ENCODE results near the gene FBRS.
A peak's percentile ranks its signal among the peaks of the same experiment; 100 is the strongest.

The FBRS gene

DNA sequence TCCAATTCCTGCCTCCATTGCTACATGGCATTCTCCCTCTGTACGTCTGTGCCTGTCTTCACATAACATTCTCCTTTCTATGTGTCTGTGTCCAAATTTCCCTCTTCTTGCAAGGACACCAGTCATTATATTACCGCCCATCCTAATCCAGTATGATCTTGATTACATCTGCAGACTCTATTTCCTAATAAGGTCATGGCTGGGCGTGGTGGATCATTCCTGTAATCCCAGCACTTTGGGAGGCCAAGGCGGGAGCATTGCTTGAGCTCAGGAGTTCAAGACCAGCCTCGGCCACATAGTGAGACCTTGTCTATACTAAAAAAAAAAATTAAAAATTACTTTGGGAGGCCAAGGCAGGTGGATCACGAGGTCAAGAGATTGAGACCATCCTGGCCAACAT lies 12.5 kb upstream of the FBRS start:
- DNase-seq, result no peak

DNA sequence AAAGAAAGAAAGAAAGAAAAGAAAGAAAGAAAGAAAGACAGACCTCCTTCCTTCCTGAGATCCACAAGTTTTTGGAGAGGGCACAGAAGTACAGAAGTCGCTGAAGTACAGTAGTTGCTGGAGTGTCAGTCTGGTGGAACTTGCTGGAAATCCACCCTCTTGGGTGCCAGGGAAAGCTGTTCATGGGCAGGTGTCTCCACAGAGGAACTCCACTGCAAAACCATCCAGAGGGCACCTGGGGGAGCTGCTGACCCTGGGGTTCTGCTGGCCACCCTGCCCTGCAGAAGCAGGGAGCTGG lies 11.0 kb upstream of the FBRS start:
- no peak for DNase-seq

DNA sequence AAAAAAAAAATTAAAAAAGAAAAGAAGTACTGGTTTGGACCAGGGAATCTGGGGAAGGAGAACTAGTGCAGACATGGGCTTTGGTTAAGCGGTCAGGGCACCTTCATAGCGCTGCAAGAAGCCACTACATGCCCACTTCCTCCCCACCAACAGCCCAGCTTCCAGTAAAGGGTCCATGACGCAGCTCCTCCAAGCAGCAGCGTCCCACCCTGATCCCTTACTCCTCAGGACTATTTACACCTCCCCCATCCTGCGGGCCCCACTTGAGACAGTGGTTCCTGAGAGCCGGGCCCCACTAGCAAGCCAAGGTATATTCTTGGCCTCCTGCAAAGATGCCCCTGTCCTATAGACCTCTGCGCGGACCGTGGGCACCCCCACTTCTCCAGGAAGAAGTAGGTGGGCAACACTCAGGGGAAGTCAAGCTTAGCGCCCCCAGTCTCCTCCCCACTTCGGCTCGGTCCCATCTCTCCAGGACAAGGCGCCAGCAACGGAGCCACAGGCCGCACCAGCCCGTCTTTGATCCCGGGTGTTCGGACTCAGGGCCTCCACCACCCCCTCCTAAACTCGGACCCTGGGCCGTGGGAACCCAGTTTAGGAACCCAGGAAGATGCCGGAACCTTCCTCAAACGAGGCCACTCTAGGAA lies 8.4 kb upstream of the FBRS start:
- DNase-seq, result no peak

DNA sequence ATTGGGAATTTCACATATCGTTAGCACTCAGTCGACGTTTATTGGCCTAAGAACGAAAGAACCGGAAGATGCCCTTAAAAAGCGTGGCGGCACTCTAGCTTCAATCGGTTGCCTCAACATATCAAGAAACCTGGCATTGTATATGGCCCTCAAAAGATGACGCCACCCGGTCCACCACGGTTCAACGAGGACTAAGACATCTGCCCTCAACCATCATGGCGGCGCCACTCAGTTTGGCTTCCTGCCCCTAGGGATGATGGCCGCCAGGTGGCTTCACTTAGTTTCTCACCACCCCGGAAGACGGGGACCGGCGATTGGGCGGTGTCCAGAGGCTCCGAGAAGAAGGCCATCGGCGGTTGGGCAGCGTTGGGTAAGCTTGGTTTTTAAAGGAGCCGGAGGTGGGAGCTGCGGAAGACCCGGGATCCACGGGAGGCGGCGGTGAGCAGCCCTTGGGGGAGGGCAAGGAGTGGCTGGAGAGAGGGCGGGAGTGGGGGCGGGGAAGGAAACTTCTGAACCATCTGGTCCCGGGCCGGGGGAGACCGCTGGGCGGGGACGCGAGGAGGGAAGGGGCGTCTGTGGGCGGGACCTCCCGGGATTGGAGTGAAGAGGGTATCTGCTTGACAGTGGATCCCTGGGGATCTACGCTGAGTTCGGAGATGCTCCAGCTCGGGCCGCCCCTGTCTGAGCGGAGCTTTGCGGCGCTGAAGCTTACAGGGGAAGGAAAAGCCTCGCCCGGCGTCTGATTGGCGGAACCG lies 7.7 kb upstream of the FBRS start, which contains the start of gene PRR14:
Gene PRR14 (plus strand): TSS at position 592 of the 755 bp plus-strand sequence. CDS start 686 bp downstream, outside the sequence.
- peak; percentile 93 to 97 for DNase-seq

DNA sequence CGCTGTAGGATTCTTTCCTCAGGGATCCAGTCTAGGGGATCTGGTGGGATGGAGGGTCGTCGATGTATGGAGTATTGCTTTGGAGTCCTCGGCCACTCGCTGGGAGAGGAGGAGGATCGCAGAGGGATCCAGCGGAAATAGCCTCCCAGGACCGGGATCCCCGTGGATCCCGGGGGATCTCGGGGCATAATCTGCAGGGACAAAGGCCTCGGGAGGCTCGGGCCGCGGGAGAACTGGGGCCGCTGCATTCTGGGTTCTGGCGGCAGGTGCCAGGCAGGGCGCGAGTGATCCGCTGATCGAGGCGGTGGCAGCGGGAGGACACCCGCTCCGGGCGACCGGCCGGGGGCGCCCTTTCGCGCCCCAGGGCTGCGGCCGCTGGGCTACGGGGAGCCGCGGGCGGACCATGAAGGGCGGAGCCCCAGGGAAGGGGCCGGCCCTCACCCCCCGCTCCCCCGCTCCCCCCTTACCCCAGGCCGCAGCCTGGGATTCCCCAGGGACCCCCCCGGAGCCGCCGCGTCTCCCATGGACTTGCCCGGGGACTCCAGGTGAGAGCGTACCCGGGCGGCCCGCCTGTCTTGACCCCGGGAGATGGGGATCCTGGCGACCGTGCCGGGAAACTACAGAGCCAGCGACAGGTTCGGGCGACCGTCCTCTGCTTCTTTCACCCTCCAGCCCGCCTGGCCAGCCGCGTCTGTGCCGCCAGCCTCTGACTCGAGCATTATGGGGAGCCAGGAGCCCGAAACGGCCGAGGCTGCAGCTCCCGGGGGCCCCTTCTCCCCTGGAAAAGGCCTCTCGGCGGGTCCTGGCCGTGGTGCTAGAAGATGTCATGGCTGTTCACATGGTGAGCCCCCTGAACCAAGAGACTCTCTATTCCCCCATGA lies 6.9 kb upstream of the FBRS start:
- peak in 1 of 2 experiments; percentile 26 for DNase-seq

DNA sequence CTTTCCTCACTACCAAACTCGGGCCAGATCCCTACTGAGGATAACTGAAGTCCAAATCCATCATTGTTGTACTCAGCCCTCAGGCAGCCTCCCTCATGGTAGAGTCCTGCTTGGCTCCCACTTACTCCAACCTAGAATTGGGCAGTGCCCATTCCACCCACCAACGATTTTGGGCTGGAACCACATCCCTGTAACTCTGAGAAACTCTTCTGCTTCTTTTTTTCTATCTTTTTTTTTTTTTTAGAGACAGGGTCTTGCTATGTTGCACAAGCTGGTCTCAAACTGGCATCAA lies 6.3 kb upstream of the FBRS start:
- no peak for DNase-seq

DNA sequence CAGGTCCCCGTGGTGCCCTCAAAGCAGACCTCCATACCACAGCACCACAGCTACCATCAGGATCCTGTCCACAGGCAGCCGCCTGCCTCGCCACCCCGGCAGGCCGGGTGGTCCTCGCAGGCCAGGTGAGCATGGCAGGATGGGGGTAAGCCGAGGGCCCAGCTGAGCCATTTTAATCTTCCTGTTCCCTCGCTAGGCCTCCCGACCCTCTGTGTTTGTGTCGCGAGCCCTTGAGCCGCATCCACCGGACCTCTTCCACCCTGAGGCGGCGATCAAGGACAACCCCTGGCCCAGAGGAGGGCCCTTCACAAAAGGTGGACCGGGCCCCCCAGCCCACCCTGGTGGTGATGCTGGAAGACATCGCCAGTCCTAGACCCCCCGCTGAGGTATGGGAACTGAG lies 5.5 kb upstream of the FBRS start:
- DNase-seq, result no peak

DNA sequence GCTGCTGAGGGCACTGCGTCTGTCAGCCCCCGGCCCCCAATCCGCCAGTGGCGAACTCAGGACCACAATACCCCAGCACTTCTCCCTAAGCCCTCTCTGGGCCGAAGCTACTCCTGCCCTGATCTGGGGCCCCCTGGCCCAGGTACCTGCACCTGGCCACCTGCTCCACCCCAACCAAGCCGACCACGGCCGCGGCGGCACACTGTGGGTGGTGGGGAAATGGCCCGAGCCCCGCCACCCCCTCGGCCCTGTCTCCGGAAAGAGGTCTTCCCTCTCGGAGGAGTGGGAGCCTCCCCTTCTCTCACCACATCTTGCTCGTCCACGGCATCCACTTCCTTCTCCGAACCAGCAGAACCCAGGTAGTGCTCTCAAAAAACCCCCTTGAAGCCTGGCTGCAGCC lies 3.4 kb upstream of the FBRS start:
- DNase-seq, result no peak

DNA sequence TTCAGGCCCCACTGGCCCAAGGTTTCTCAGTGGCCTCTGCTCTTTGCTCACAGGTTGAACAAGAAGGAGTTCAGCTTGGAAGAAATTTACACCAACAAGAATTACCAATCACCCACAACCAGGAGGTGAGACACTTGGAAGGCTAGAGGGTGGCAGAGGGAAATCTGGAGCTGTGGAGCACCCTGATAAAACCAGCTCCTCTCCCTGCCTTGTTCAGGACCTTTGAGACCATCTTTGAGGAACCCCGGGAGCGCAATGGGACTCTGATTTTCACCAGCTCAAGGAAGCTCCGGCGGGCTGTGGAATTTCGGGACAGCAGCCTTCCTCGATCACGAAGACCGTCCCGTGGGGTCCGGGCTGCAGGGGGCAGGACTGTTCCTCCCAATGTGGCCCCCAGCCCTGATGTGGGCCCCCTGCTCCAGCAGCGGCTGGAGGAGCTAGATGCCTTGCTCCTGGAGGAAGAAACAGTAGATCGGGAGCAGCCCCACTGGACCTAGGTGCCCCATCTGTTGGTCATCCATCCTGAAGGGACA lies 2.4 kb upstream of the FBRS start:
- DNase-seq, result no peak

DNA sequence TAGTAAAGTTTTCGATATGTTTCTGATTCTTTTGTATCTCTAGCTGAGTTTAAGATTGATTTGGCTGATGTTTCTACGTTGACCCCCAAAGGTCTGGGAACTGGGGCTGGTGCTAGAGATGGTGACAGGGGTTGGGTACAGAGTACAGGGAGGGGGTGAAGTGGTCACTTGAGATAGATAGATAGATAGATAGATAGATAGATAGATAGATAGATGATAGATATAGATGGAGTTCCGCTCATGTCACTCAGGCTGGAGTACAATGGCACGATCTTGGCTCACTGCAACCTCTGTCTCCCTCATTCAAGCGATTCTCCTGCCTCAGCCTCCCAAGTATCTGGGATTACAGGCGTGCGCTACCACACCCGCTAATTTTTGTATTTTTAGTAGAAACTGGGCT lies 1.8 kb upstream of the FBRS start:
- no peak for DNase-seq

DNA sequence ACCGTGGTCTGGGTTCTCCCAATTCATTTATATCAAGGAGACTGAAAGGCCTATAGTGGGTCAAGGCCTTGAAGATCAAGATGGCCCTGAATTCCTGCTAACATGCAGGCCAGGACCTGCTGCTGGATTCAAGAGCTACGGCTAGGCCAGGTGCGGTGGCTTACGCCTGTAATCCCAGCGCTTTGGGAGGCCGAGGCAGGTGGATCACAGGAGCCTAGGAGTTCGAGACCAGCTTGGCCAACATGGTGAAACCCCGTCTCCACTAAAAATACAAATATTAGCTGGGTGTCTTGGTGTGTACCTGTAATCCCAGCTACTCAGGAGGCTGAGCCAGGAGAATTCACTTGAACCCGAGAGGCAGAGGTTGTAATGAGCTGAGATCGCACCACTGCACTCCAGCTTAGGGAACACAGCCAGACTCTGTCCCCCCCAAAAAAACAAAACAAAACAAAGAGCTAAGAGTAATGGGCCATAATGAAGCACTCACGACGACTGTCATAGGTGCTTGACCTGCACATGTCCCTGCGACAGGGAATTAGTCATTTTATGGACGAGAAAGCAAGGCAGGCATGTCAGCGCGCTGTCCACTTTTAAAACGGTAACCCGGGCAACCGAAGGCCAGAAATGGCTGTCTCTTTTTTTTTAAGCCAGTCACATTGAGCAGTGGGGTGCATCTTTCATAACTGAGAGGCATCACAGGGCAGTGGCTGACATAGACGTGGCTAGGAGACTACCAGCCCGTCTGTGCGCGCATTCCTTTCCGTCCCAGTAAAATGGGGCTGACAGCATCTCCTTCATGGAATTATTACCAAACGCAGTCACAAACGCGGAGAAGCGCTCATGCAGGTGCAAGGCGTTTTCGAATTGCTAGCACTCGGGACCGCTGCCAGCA lies 1.0 kb upstream of the FBRS start:
- no peak for DNase-seq

DNA sequence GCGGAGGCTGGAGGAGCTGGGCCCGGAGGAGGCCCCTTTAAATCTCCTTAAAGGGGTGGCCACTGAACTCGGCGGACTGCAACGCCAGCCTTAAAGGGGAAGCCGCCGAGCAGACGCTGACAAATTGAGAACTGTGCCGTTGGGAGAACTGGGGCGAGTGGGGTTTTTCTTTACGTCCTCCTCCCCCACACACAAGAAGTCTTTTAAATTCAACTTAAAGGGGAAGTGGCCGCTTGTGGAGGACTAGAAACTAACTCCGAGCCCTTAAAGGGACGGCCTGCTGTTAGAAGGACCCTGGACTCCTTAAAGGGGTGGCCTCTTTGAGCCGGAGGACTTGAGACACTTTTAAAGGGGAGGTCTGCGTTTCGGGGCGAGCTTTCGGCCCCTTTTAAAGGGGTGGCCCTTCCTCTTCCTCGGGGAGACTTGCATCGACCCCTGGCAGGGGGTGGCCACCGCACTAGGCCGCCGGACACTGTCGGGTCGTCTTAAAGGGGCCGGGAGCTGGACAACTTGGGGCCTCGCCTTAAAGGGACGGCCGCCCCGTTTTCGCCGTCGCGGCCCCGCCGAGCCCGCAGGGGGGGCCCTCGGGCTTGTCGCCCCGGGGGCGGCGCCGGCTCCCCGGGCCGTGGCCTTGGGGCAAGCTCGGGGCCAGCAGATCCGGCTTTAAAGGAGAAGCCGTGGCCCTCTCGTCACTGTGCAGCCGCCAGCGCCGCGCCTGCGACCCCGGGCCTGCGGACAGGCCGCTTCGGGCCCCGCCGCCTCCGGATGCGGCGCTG lies 688 bp downstream of the FBRS start:
- DNase-seq, result peak; percentile 68 to 86

DNA sequence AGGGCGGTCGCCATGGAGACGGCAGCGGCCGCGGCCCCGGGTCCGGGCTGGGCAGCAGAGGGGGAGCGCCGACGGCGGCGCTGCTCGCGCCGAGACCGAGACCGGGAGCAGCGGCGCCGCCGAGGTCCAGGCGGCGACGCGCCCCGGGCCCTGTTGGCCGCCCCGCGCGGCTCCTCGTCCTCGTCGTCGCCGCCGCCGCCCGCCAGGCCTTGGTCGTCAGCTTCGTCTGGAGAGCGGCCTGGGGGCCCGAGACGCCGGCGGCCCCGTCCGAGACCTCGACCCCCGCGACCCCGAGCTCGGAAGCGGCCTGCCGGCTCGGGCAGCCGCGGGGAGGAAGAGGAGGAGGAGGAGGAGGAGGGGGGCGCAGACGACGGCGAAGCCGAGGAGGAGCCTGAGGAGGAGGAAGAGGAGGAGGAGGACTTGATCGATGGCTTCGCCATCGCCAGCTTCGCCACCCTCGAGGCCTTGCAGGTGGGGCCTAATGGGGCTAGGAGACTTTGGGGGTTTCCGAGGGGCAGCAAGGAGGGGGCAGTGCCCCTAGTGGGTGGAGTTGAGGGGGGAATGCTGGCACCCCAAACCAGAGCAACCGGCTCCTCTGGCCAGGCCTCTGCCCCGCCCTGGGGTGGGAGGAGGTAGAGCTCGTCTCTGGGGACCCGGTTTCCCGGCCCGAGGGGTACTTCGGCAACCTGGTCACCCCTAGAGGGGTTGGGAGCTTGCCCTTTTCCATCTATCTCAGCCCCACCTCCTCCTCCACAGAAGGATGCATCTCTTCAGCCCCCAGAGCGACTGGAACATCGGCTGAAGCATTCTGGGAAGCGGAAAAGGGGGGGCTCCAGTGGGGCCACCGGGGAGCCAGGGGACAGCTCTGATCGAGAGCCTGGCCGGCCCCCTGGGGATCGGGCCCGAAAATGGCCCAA lies 1.5 kb downstream of the FBRS start:
- no peak for DNase-seq

DNA sequence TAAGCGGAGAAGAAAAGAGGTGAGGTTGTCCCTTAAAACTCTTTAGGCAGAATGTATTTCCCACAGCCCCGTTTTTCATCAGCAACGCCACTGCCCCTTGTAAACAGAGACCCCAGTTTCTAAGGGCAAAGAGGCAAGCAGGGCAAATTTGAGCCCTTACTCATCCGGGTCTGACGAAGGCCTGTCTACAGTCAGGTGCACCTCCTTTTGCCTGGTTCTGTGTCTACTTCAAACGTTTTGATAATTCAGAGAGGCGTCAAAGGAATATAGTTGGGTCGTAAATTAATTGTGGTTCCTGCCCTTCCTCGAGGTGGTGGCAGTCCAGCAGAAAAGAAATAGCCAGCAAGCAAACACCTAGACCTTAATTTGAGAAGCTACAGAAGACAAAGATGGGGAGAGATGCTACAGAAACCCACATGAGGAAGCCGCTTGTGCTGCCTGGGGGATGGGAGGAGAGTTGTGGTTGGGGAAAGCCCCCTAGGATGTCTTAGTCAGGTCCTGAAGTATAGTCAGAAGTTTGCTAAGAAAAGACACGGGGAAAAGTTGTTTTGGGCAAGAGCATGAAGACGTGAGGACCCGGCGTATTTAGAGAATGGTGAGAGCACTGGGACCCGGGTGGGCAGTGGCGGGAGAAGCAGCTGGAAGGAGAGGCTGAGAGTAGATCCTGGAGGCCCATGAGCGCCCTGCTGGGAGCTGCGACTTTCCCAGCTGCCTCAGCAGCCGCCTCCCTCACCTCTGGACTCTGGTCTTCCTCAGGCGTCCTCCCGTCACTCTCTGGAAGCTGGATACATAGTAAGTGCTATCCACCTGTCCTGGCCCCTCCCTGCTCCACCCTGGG lies 2.4 kb downstream of the FBRS start:
- no peak for DNase-seq

DNA sequence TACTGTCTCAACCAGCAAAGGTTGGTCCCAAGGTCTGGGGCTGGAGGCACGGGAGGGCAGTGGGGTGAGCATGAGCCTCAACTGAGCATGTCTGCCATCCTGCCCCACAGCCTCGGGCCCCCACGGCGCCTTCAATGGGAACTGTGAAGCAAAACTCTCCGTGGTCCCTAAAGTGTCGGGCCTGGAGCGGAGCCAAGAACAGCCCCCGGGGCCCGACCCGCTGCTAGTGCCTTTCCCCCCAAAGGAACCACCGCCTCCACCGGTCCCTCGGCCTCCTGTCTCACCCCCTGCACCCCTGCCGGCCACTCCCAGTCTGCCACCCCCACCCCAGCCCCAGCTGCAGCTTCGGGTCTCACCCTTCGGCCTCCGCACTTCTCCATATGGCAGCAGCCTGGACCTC lies 4.2 kb downstream of the FBRS start:
- no peak for DNase-seq

DNA sequence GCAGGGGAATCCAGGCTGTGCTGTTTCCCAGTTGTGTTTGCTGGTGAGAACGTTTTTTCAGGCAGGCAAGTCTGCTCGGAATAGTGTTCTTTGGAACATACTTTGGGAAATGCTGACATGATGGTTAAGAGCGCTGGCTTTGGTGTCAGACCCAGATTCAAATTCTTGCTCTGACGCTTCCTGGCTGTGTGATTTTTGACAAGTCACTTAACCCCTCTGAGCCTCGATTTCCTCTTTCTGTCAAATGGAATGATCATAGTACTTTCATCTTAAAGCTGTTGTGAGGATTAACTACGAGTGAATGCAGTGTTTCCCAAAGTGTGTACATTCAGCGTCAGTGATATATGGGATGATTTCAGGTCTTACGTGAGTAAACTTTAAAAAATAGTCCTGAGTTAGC lies 4.8 kb downstream of the FBRS start:
- no peak for DNase-seq

DNA sequence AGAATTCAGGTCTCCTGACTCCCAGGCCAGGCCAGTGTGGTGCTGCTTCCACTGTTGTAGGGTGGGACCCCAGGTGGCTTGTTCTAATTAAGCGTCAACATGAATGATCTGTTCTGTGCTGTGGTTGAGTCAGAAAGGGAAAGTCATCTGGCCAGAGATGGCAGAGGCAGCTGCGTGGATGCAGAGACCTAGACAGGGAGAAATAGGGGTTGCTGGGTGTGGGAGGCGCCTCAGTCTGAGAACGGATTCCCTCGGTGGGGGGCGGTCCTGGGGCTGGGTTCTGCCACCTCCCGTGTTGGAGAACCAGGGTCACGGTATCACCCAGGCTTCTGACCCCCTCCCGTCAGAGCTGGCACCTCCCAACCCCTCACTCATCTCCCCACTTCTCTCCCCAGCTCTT lies 5.6 kb downstream of the FBRS start:
- DNase-seq, result no peak

DNA sequence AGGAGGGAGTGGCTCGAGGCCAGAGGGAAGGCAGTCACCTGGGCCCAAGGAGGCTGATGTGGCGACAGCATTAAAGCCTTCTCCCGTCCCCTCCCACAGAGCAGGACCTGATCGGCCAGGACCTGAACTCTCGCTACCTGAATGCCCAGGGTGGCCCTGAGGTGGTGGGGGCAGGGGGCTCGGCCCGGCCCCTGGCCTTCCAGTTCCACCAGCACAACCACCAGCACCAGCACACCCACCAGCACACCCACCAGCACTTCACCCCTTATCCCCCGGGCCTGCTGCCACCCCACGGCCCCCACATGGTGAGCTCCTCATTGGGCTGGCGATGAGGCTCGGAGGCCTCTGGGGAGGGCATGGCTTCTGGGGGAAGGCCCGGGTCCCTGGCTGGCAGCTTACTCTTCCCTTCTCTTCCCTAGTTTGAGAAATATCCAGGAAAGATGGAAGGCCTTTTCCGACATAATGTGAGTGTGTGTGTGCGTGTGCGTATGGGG lies 6.4 kb downstream of the FBRS start:
- DNase-seq, result no peak

DNA sequence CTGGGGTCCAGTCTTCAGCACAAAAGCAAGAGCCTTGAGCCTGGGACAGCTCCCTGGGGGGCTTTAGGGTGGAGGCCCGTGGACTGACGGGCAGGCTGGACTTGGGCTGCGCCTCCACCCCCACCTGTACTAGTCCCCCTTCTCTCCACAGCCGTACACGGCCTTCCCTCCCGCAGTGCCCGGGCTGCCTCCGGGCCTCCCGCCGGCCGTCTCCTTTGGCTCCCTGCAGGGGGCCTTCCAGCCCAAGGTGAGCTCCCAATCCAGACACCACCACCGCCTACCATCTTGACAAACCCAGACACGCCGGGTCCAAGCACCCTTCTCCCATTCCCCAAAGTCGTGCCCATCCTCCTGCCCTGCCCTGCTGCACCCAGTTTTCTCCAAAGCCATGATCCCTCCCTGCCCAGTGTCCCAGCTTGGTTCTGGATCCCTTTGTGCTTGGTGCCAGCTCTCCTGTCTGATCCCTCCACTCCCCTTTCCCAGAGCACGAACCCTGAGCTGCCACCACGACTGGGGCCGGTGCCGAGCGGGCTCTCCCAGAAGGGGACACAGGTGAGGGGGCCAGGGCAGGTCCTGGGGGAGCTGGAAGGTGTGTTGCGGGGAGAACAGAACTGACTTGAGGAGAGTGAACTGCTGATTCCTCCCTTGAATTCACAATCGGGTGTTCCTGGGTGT lies 7.1 kb downstream of the FBRS start:
- no peak for DNase-seq
